HG03196 (cell line): Measurements from ENCODE around the gene VPS41.

Experiments
- ATAC-seq: cut with Tn5 transposase; IDR thresholded peaks from one replicate; pipeline ENCODE4 v1.9.1; 2021; ENCODE audit not compliant: unreplicated experiment

Gene VPS41

GRCh38 chr7:38907066-38907465 lies 1.9 kb downstream of the VPS41 start:
- ATAC-seq: no peak

- ATAC-seq: no peak
Observed at GRCh38 chr7:38905056-38905759, 3.8 kb downstream of the VPS41 start.

GRCh38 chr7:38903057-38903456 lies 5.9 kb downstream of the VPS41 start:
- no peak for ATAC-seq

- ATAC-seq: no peak
Observed at GRCh38 chr7:38902449-38902848, 6.5 kb downstream of the VPS41 start.

- ATAC-seq: no peak
Observed at GRCh38 chr7:38893061-38893460, 15.9 kb downstream of the VPS41 start.

GRCh38 chr7:38890597-38890996 lies 18.4 kb downstream of the VPS41 start:
- no peak for ATAC-seq

- no peak for ATAC-seq
Observed at GRCh38 chr7:38889872-38890432, 19.0 kb downstream of the VPS41 start.

- ATAC-seq: no peak
Observed at GRCh38 chr7:38889079-38889478, 19.9 kb downstream of the VPS41 start.

GRCh38 chr7:38886265-38886664 lies 22.7 kb downstream of the VPS41 start:
- ATAC-seq: no peak

- ATAC-seq: no peak
Observed at GRCh38 chr7:38883706-38884105, 25.3 kb downstream of the VPS41 start.

GRCh38 chr7:38881947-38882684 lies 26.9 kb downstream of the VPS41 start:
- no peak for ATAC-seq

GRCh38 chr7:38881015-38881414 lies 28.0 kb downstream of the VPS41 start:
- ATAC-seq: no peak

GRCh38 chr7:38880454-38880853 lies 28.5 kb downstream of the VPS41 start:
- no peak for ATAC-seq

- no peak for ATAC-seq
Observed at GRCh38 chr7:38880035-38880434, 29.0 kb downstream of the VPS41 start.

- no peak for ATAC-seq
Observed at GRCh38 chr7:38878694-38879457, 30.1 kb downstream of the VPS41 start.

GRCh38 chr7:38873433-38873832 lies 35.6 kb downstream of the VPS41 start:
- no peak for ATAC-seq

GRCh38 chr7:38872202-38872601 lies 36.8 kb downstream of the VPS41 start:
- ATAC-seq: no peak

- no peak for ATAC-seq
Observed at GRCh38 chr7:38870147-38870546, 38.8 kb downstream of the VPS41 start.

GRCh38 chr7:38863601-38864291 lies 45.2 kb downstream of the VPS41 start:
- ATAC-seq: no peak

- ATAC-seq: no peak
Observed at GRCh38 chr7:38862666-38863065, 46.3 kb downstream of the VPS41 start.
